Skeletal muscle cell (primary cell): Measurements from ENCODE around the gene PDCL3.

Experiments used
- DNase-seq: peaks from one replicate; pipeline ENCODE4 v3.0.0-alpha.2; 2010; ENCODE audit warnings: low read depth
- H3K4me3 ChIP-seq: 2 replicates; pipeline ENCODE4 v1.5.1; 2011; ENCODE audit warnings: low read depth, mild to moderate bottlenecking, control low read depth, low read length, moderate library complexity

The PDCL3 gene

GRCh38 chr2:100554798-100555407 is 7.9 kb upstream of the PDCL3 start:
- DNase-seq = no peak
- no peak overlapping the region for H3K4me3 ChIP-seq

GRCh38 chr2:100556746-100557145 is 6.0 kb upstream of the PDCL3 start:
- no peak overlapping the region for H3K4me3 ChIP-seq
- no peak for DNase-seq

- DNase-seq = no peak
These were observed 2.5 kb upstream of the PDCL3 start for GRCh38 chr2:100560216-100560830.

GRCh38 chr2:100561191-100561590 is 1.6 kb upstream of the PDCL3 start:
- H3K4me3 ChIP-seq = no peak overlapping the region
- no peak for DNase-seq

More at GRCh38 chr2:100560216-100560830, 2.5 kb upstream of the PDCL3 start:
- no peak overlapping the region for H3K4me3 ChIP-seq

GRCh38 chr2:100563407-100564247 is 834 bp downstream of the PDCL3 start:
- peak overlapping the region; percentile 93 for H3K4me3 ChIP-seq
- DNase-seq = no peak

GRCh38 chr2:100568989-100569388 is 6.2 kb downstream of the PDCL3 start:
- DNase-seq = no peak
- H3K4me3 ChIP-seq = no peak overlapping the region

GRCh38 chr2:100571668-100572067 is 8.9 kb downstream of the PDCL3 start:
- no peak for DNase-seq
- no peak overlapping the region for H3K4me3 ChIP-seq

GRCh38 chr2:100577777-100578176 is 15.0 kb downstream of the PDCL3 start:
- no peak overlapping the region for H3K4me3 ChIP-seq
- no peak for DNase-seq

- no peak for DNase-seq
- no peak overlapping the region for H3K4me3 ChIP-seq
These were observed 17.8 kb downstream of the PDCL3 start for GRCh38 chr2:100580367-100581276.

GRCh38 chr2:100581277-100581612 is 18.5 kb downstream of the PDCL3 start:
- no peak overlapping the region for H3K4me3 ChIP-seq
- DNase-seq = no peak

- H3K4me3 ChIP-seq = no peak overlapping the region
- no peak for DNase-seq
These were observed 22.0 kb downstream of the PDCL3 start for GRCh38 chr2:100584816-100585215.

- H3K4me3 ChIP-seq = no peak overlapping the region
- DNase-seq = peak; percentile 30
These were observed 25.4 kb downstream of the PDCL3 start for GRCh38 chr2:100588071-100588786.

GRCh38 chr2:100589527-100589926 is 26.7 kb downstream of the PDCL3 start:
- DNase-seq = no peak
- H3K4me3 ChIP-seq = no peak overlapping the region

GRCh38 chr2:100592226-100592625 is 29.4 kb downstream of the PDCL3 start:
- no peak for DNase-seq
- H3K4me3 ChIP-seq = no peak overlapping the region

- DNase-seq = no peak
These were observed 33.7 kb downstream of the PDCL3 start for GRCh38 chr2:100596465-100596864.

GRCh38 chr2:100599566-100599965 is 36.8 kb downstream of the PDCL3 start:
- H3K4me3 ChIP-seq = no peak overlapping the region
- DNase-seq = no peak

More at GRCh38 chr2:100596465-100596864, 33.7 kb downstream of the PDCL3 start:
- H3K4me3 ChIP-seq = no peak overlapping the region

- DNase-seq = no peak
- H3K4me3 ChIP-seq = no peak overlapping the region
These were observed 38.9 kb downstream of the PDCL3 start for GRCh38 chr2:100601661-100602060.

- H3K4me3 ChIP-seq = no peak overlapping the region
- no peak for DNase-seq
These were observed 40.6 kb downstream of the PDCL3 start for GRCh38 chr2:100603414-100603813.
